GM23338 (cell line): ENCODE measurements around the gene DAPK2. TPM values are rescaled to one million over a fixed set of nuclear protein-coding genes. Genes with fewer than 3 reads are reported as not detected.

Source experiments
- ATAC-seq: fragments of 200-7000 bp; cut with Tn5 transposase; 3 replicates; pipeline ENCODE4 v1.9.1; 2020
- DNase-seq: peaks from one replicate; pipeline ENCODE4 v3.0.0-alpha.2; 2015; ENCODE audit warnings: low spot score
- H2AFZ ChIP-seq: fragments of 200-600 bp; sonication (generic); 2 replicates; pipeline ENCODE4 v1.8.0; 2016; ENCODE audit warnings: antibody characterized with exemption, mild to moderate bottlenecking, moderate library complexity
- H3F3A ChIP-seq: fragments of 200-600 bp; sonication (generic); replicated peaks from 2 replicates; pipeline ENCODE4 v1.8.0; 2017; ENCODE audit warnings: antibody characterized with exemption, mixed run types, low read depth
- H3K27ac ChIP-seq: fragments of 200-600 bp; sonication (generic); 2 replicates; pipeline ENCODE4 v1.6.1; 2016; ENCODE audit warnings: low read depth
- H3K27me3 ChIP-seq: fragments of 200-600 bp; sonication (generic); 2 replicates; pipeline ENCODE4 v1.8.0; 2016; ENCODE audit warnings: mild to moderate bottlenecking, mixed run types, moderate library complexity; ENCODE audit not compliant: insufficient read depth
- H3K36me3 ChIP-seq: fragments of 200-600 bp; sonication (generic); 2 replicates; pipeline ENCODE4 v1.8.0; 2016; ENCODE audit warnings: mild to moderate bottlenecking; ENCODE audit not compliant: insufficient read depth
- H3K4me1 ChIP-seq: fragments of 200-600 bp; sonication (generic); 2 replicates; pipeline ENCODE4 v1.8.0; 2016; ENCODE audit warnings: mild to moderate bottlenecking, moderate library complexity; ENCODE audit not compliant: insufficient read depth
- H3K4me2 ChIP-seq: fragments of 200-600 bp; sonication (generic); 2 replicates; pipeline ENCODE4 v1.7.1; 2017; ENCODE audit warnings: mixed run types
- H3K4me3 ChIP-seq: fragments of 200-600 bp; sonication (generic); 2 replicates; pipeline ENCODE4 v1.6.1; 2016; ENCODE audit warnings: mixed run types
- H3K79me2 ChIP-seq: fragments of 200-600 bp; sonication (generic); replicated peaks from 2 replicates; pipeline ENCODE4 v1.8.0; 2017; ENCODE audit warnings: mild to moderate bottlenecking; ENCODE audit not compliant: insufficient read depth
- H3K9me2 ChIP-seq: fragments of 200-600 bp; sonication (generic); 2 replicates; pipeline ENCODE4 v1.8.0; 2017; ENCODE audit not compliant: insufficient read depth
- H4K20me1 ChIP-seq: fragments of 200-600 bp; sonication (generic); replicated peaks from 2 replicates; pipeline ENCODE4 v1.8.0; 2017; ENCODE audit warnings: mild to moderate bottlenecking; ENCODE audit not compliant: insufficient read depth
- H3K27ac Mint-ChIP-seq: 2 replicates; pipeline ENCODE4 v1.8.0; 2020; ENCODE audit warnings: inconsistent platforms, mild to moderate bottlenecking, moderate library complexity, mixed read lengths
- H3K27me3 Mint-ChIP-seq: 3 replicates; pipeline ENCODE4 v1.8.0; 2022; ENCODE audit warnings: low read depth, mild to moderate bottlenecking, moderate library complexity, mixed read lengths, inconsistent platforms; ENCODE audit not compliant: insufficient read depth, poor library complexity
- H3K36me3 Mint-ChIP-seq: 3 replicates; pipeline ENCODE4 v1.8.0; 2021; ENCODE audit warnings: low read depth, mild to moderate bottlenecking, inconsistent platforms, moderate library complexity, mixed read lengths
- H3K4me1 Mint-ChIP-seq: 3 replicates; pipeline ENCODE4 v1.8.0; 2020; ENCODE audit warnings: mild to moderate bottlenecking, inconsistent platforms, mixed read lengths
- H3K4me3 Mint-ChIP-seq: 3 replicates; pipeline ENCODE4 v1.8.0; 2021; ENCODE audit warnings: moderate library complexity, mild to moderate bottlenecking, inconsistent platforms, mixed read lengths
- H3K9me3 Mint-ChIP-seq: 3 replicates; pipeline ENCODE4 v1.8.0; 2020; ENCODE audit warnings: moderate library complexity, mild to moderate bottlenecking, inconsistent platforms, mixed read lengths
- JUNB ChIP-seq: IDR thresholded peaks from one replicate; pipeline ENCODE4 v1.6.1; 2016; ENCODE audit warnings: antibody characterized with exemption; ENCODE audit not compliant: unreplicated experiment
- polyA plus RNA-seq: library from polyadenylated mRNA; unstranded; fragments of >200 nt; fragmentation: Nextera tagmentation; extraction: Ambion mirVana; gene quantifications from 2 replicates; pipeline ENCODE4 v1.2.1, GENCODE V29; 2016
- total RNA-seq: library from RNA; depleted of rRNA; stranded (reverse); fragments of >200 nt; shearing (Covaris generic); gene quantifications from 2 replicates; pipeline ENCODE4 v1.2.3, GENCODE V29; 2014
- TF ChIP-seq, protein P1 (sequence below): fragments of 250-450 bp; sonication (Bioruptor Pico); IDR thresholded peaks from 2 replicates; pipeline ENCODE4 v1.5.0; 2020; ENCODE audit warnings: mild to moderate bottlenecking, moderate library complexity
- TF ChIP-seq, protein P2 (sequence below), 2 experiments: fragments of 200-600 bp in 1 of 2; sonication (generic) in 1 of 2; conservative IDR thresholded peaks; 2 replicates each; pipeline versions ENCODE4 v1.5.1 to v1.6.1; 2016 to 2017; ENCODE audit warnings: antibody characterized with exemption in 2 of 2, low read depth in 2 of 2, mild to moderate bottlenecking in 2 of 2, moderate library complexity in 1 of 2

The DAPK2 gene
- total and polyA plus RNA-seq, 2 experiments from 2014 or later = 1.6 to 3.1 TPM

DNA sequence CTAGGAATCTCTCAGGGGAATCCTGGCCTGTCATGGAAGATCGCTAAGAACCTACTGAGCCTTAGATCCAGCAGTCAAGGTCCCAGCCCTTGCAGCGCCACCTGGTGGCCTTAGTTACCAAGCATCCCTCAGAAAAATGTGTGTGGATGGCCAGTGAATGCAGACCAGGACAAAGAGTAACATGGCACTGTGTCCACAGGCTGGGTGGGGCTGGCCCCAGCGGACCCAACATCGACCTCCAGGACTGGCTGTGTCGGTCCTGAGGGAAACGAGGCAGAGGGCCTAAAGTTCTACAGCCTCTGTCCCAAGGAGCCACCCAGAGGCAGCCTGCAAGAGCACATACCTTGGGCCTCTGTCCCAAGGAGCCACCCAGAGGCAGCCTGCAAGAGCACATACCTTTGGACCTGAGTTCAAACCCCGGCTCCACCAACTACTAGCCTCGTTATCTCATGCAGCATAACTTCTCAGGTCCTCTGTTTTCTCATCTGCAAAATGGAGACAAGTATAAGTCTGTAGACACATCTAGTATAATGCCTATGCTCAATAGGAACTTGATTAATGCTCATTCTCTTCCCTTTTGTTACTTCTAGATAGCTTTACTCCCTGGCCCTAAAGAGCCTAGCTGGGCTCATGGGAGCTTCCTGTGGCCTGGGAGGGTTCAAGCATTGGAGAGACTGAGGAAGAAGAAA lies 155.1 kb downstream of the DAPK2 start:
- H3K36me3 ChIP-seq = no peaks in the 10 kb centered on the region
- H3K4me1 ChIP-seq = no peaks in the 10 kb centered on the region
- no peak overlapping the region for H3K27ac ChIP-seq
- no peaks in the 10 kb centered on the region for H3F3A ChIP-seq
- H3K9me2 ChIP-seq = no peaks in the 10 kb centered on the region
- no peaks in the 10 kb centered on the region for H3K27me3 ChIP-seq
- H4K20me1 ChIP-seq = no peaks in the 10 kb centered on the region
- peak; percentile 94 for ATAC-seq
- H3K36me3 Mint-ChIP-seq = no peaks in the 10 kb centered on the region; the same call in 2 of the 3 replicates
- H3K79me2 ChIP-seq = no peaks in the 10 kb centered on the region
- H2AFZ ChIP-seq = peak overlapping the region; percentile 82
- no peaks in the 10 kb centered on the region for H3K27me3 Mint-ChIP-seq
- peak; percentile 92 for DNase-seq
- H3K4me3 Mint-ChIP-seq = no peak overlapping the region
- no peak overlapping the region for H3K4me3 ChIP-seq
- peaks cover 13% of the 10 kb centered on the region for H3K4me1 Mint-ChIP-seq
- H3K27ac Mint-ChIP-seq = no peak overlapping the region
- H3K4me2 ChIP-seq = no peak overlapping the region
- no peaks in the 10 kb centered on the region for H3K9me3 Mint-ChIP-seq
- TF ChIP-seq JUNB = no peak
- TF ChIP-seq, protein P1, sequence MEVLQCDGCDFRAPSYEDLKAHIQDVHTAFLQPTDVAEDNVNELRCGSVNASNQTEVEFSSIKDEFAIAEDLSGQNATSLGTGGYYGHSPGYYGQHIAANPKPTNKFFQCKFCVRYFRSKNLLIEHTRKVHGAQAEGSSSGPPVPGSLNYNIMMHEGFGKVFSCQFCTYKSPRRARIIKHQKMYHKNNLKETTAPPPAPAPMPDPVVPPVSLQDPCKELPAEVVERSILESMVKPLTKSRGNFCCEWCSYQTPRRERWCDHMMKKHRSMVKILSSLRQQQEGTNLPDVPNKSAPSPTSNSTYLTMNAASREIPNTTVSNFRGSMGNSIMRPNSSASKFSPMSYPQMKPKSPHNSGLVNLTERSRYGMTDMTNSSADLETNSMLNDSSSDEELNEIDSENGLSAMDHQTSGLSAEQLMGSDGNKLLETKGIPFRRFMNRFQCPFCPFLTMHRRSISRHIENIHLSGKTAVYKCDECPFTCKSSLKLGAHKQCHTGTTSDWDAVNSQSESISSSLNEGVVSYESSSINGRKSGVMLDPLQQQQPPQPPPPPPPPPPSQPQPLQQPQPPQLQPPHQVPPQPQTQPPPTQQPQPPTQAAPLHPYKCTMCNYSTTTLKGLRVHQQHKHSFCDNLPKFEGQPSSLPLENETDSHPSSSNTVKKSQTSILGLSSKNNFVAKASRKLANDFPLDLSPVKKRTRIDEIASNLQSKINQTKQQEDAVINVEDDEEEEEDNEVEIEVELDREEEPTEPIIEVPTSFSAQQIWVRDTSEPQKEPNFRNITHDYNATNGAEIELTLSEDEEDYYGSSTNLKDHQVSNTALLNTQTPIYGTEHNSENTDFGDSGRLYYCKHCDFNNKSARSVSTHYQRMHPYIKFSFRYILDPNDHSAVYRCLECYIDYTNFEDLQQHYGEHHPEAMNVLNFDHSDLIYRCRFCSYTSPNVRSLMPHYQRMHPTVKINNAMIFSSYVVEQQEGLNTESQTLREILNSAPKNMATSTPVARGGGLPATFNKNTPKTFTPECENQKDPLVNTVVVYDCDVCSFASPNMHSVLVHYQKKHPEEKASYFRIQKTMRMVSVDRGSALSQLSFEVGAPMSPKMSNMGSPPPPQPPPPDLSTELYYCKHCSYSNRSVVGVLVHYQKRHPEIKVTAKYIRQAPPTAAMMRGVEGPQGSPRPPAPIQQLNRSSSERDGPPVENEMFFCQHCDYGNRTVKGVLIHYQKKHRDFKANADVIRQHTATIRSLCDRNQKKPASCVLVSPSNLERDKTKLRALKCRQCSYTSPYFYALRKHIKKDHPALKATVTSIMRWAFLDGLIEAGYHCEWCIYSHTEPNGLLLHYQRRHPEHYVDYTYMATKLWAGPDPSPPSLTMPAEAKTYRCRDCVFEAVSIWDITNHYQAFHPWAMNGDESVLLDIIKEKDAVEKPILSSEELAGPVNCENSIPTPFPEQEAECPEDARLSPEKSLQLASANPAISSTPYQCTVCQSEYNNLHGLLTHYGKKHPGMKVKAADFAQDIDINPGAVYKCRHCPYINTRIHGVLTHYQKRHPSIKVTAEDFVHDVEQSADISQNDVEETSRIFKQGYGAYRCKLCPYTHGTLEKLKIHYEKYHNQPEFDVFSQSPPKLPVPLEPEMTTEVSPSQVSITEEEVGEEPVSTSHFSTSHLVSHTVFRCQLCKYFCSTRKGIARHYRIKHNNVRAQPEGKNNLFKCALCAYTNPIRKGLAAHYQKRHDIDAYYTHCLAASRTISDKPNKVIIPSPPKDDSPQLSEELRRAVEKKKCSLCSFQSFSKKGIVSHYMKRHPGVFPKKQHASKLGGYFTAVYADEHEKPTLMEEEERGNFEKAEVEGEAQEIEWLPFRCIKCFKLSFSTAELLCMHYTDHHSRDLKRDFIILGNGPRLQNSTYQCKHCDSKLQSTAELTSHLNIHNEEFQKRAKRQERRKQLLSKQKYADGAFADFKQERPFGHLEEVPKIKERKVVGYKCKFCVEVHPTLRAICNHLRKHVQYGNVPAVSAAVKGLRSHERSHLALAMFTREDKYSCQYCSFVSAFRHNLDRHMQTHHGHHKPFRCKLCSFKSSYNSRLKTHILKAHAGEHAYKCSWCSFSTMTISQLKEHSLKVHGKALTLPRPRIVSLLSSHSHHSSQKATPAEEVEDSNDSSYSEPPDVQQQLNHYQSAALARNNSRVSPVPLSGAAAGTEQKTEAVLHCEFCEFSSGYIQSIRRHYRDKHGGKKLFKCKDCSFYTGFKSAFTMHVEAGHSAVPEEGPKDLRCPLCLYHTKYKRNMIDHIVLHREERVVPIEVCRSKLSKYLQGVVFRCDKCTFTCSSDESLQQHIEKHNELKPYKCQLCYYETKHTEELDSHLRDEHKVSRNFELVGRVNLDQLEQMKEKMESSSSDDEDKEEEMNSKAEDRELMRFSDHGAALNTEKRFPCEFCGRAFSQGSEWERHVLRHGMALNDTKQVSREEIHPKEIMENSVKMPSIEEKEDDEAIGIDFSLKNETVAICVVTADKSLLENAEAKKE (CRISPR knock-in tag) = 0 out of 2 replicates have a peak, but pooled peaks have one; percentile 7
- TF ChIP-seq, protein P2, sequence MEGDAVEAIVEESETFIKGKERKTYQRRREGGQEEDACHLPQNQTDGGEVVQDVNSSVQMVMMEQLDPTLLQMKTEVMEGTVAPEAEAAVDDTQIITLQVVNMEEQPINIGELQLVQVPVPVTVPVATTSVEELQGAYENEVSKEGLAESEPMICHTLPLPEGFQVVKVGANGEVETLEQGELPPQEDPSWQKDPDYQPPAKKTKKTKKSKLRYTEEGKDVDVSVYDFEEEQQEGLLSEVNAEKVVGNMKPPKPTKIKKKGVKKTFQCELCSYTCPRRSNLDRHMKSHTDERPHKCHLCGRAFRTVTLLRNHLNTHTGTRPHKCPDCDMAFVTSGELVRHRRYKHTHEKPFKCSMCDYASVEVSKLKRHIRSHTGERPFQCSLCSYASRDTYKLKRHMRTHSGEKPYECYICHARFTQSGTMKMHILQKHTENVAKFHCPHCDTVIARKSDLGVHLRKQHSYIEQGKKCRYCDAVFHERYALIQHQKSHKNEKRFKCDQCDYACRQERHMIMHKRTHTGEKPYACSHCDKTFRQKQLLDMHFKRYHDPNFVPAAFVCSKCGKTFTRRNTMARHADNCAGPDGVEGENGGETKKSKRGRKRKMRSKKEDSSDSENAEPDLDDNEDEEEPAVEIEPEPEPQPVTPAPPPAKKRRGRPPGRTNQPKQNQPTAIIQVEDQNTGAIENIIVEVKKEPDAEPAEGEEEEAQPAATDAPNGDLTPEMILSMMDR (conservative IDR thresholded peaks at IDR 0.05; ENCODE audit: low read depth in 2 of 2) = peak; percentile 94 to 97
